ENCODE measurements around the gene ZNF414.

Gene ZNF414

GRCh38 chr19:8475005-8475404, 39.0 kb downstream of the ZNF414 start:
- DNase-seq (ENCODE audit: insufficient read length, low spot score) (no peak), FAIRE-seq (no peak)
- no peak for TF ChIP-seq CTCF (IDR thresholded peaks at IDR 0.05; ENCODE audit: insufficient read depth, missing control alignments)

- FAIRE-seq: no peak
- DNase-seq (ENCODE audit: insufficient read length, low spot score): no peak
- TF ChIP-seq CTCF (IDR thresholded peaks at IDR 0.05; ENCODE audit: insufficient read depth, missing control alignments): no peak
These were observed 40.1 kb downstream of the ZNF414 start for GRCh38 chr19:8473648-8474476.

GRCh38 chr19:8469613-8470368, 44.2 kb downstream of the ZNF414 start:
- FAIRE-seq (no peak), DNase-seq (ENCODE audit: insufficient read length, low spot score) (no peak)
- TF ChIP-seq CTCF (IDR thresholded peaks at IDR 0.05; ENCODE audit: insufficient read depth, missing control alignments): no peak

- FAIRE-seq (no peak), DNase-seq (ENCODE audit: insufficient read length, low spot score) (no peak)
- no peak for TF ChIP-seq CTCF (IDR thresholded peaks at IDR 0.05; ENCODE audit: insufficient read depth, missing control alignments)
These were observed 45.1 kb downstream of the ZNF414 start for GRCh38 chr19:8468761-8469373.

- DNase-seq (ENCODE audit: insufficient read length, low spot score) (no peak), FAIRE-seq (no peak)
- no peak for TF ChIP-seq CTCF (IDR thresholded peaks at IDR 0.05; ENCODE audit: insufficient read depth, missing control alignments)
These were observed 45.8 kb downstream of the ZNF414 start for GRCh38 chr19:8468124-8468523.

- FAIRE-seq (no peak), DNase-seq (ENCODE audit: insufficient read length, low spot score) (no peak)
- no peak for TF ChIP-seq CTCF (IDR thresholded peaks at IDR 0.05; ENCODE audit: insufficient read depth, missing control alignments)
These were observed 47.9 kb downstream of the ZNF414 start for GRCh38 chr19:8466018-8466417.

Measured in D721Med (cell line).